ENCODE measurements around the gene ADD1. TPM values are rescaled to one million over a fixed set of nuclear protein-coding genes. Genes with fewer than 3 reads are reported as not detected.

ADD1 gene
- total and polyA plus RNA-seq, 2 experiments from 2014 or later: 175 to 219 TPM

DNA sequence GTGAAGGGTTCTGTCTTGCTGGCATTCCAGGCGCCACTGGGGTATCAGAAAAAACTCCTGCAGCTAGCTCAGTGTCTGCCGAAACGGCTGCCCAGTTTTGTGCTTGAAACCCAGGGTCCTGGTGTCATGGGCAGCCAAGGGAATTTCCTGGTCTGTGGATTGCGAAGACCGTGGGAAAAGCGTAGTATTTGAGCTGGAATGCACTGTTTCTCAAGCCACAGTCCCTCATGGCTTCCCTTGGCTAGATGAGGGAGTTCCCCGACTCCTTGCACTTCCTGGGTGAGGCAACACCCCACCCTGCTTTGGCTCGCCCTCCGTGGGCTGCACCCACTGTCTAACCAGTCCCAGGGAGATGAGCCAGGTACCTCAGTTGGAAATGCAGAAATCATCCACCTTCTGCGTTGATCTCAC lies 79.5 kb downstream of the ADD1 start:
- Histone ChIP-seq H3K4me2 (ENCODE audit: unreplicated experiment) (no peak overlapping the region), H3K27me3 (replicated peaks; ENCODE audit: insufficient read depth) (no peaks in the 10 kb centered on the region), H3K9me2 (ENCODE audit: insufficient read depth) (no peaks in the 10 kb centered on the region), H4K20me1 (ENCODE audit: insufficient read depth) (no peaks in the 10 kb centered on the region), H3K36me3 (ENCODE audit: low read depth) (peaks cover 8% of the 10 kb centered on the region; the same call in 1 of the 2 replicates), H3F3A (ENCODE audit: insufficient read depth) (no peaks in the 10 kb centered on the region), H3K9ac (no peak overlapping the region), H3K9me3 (ENCODE audit: low read depth) (no peaks in the 10 kb centered on the region), H3K4me3 (no peak overlapping the region), H2AFZ (no peak overlapping the region), H3K4me1 (ENCODE audit: insufficient read depth) (no peaks in the 10 kb centered on the region), H3K27ac (no peak overlapping the region), H3K79me2 (ENCODE audit: insufficient read depth) (peaks cover 74% of the 10 kb centered on the region)
- TF ChIP-seq EZH2phosphoT487 (IDR thresholded peaks at IDR 0.05; ENCODE audit: insufficient read depth, low read depth) (no peak), EZH2 (IDR thresholded peaks at IDR 0.05; ENCODE audit: insufficient read depth, poor library complexity, severe bottlenecking) (no peak)
- in situ Hi-C loops (cut with MboI): no loop called here
- 92 to 94% methylated on average over 9 to 10 of the region's 10 CpGs for WGBS, 2 experiments (ENCODE audit: low coverage in 1 of 2, low lambda C conversion rate in 2 of 2, missing lambda C conversion rate in 2 of 2)
- no peak for DNase-seq

- in situ Hi-C loops (cut with MboI): no loop called here
- Histone ChIP-seq H3K27ac (no peak overlapping the region), H3K36me3 (ENCODE audit: low read depth) (peaks cover 8% of the 10 kb centered on the region; the same call in 1 of the 2 replicates), H3K4me3 (no peak overlapping the region), H3K4me2 (ENCODE audit: unreplicated experiment) (no peak overlapping the region), H3K9ac (no peak overlapping the region), H3F3A (ENCODE audit: insufficient read depth) (no peaks in the 10 kb centered on the region), H3K9me3 (ENCODE audit: low read depth) (no peaks in the 10 kb centered on the region), H3K4me1 (ENCODE audit: insufficient read depth) (no peaks in the 10 kb centered on the region), H3K9me2 (ENCODE audit: insufficient read depth) (no peaks in the 10 kb centered on the region), H3K27me3 (replicated peaks; ENCODE audit: insufficient read depth) (no peaks in the 10 kb centered on the region), H2AFZ (no peak overlapping the region), H3K79me2 (ENCODE audit: insufficient read depth) (peaks cover 68% of the 10 kb centered on the region), H4K20me1 (ENCODE audit: insufficient read depth) (no peaks in the 10 kb centered on the region)
- no peak for TF ChIP-seq EZH2phosphoT487 (IDR thresholded peaks at IDR 0.05; ENCODE audit: insufficient read depth, low read depth)
- no peak for TF ChIP-seq EZH2 (IDR thresholded peaks at IDR 0.05; ENCODE audit: insufficient read depth, poor library complexity, severe bottlenecking)
- WGBS, 2 experiments (ENCODE audit: low coverage in 1 of 2, low lambda C conversion rate in 2 of 2, missing lambda C conversion rate in 2 of 2): 92 to 93% methylated on average over 16 of the region's 16 CpGs
- DNase-seq: no peak
Observed at GRCh38 chr4:2923668-2924173, 80.1 kb downstream of the ADD1 start.

GRCh38 chr4:2924286-2924685 lies 80.6 kb downstream of the ADD1 start:
- no peaks in the 10 kb centered on the region for H3K9me3 ChIP-seq (ENCODE audit: low read depth)
- DNase-seq: no peak
- in situ Hi-C loops (cut with MboI): no loop called here
- no peak overlapping the region for H3K9ac ChIP-seq
- peaks cover 2% of the 10 kb centered on the region; the same call in 1 of the 2 replicates for H3F3A ChIP-seq (ENCODE audit: insufficient read depth)
- H3K9me2 ChIP-seq (ENCODE audit: insufficient read depth): no peaks in the 10 kb centered on the region
- H3K4me3 ChIP-seq: no peak overlapping the region
- peaks cover 63% of the 10 kb centered on the region for H3K79me2 ChIP-seq (ENCODE audit: insufficient read depth)
- no peaks in the 10 kb centered on the region for H3K27me3 ChIP-seq (replicated peaks; ENCODE audit: insufficient read depth)
- no peak overlapping the region for H3K27ac ChIP-seq
- peaks cover 8% of the 10 kb centered on the region; the same call in 1 of the 2 replicates for H3K36me3 ChIP-seq (ENCODE audit: low read depth)
- 88 to 92% methylated on average over 6 to 7 of the region's 8 CpGs for WGBS, 2 experiments (ENCODE audit: low coverage in 1 of 2, low lambda C conversion rate in 2 of 2, missing lambda C conversion rate in 2 of 2)
- H3K4me2 ChIP-seq (ENCODE audit: unreplicated experiment): no peak overlapping the region
- no peaks in the 10 kb centered on the region for H3K4me1 ChIP-seq (ENCODE audit: insufficient read depth)
- H4K20me1 ChIP-seq (ENCODE audit: insufficient read depth): no peaks in the 10 kb centered on the region
- TF ChIP-seq EZH2 (IDR thresholded peaks at IDR 0.05; ENCODE audit: insufficient read depth, poor library complexity, severe bottlenecking) (no peak), EZH2phosphoT487 (IDR thresholded peaks at IDR 0.05; ENCODE audit: insufficient read depth, low read depth) (no peak)
- no peak overlapping the region for H2AFZ ChIP-seq

- no peaks in the 10 kb centered on the region for H4K20me1 ChIP-seq (ENCODE audit: insufficient read depth)
- in situ Hi-C loops (cut with MboI): no loop called here
- DNase-seq: no peak
- peaks cover 8% of the 10 kb centered on the region; the same call in 1 of the 2 replicates for H3F3A ChIP-seq (ENCODE audit: insufficient read depth)
- no peak overlapping the region for H3K9ac ChIP-seq
- no peaks in the 10 kb centered on the region for H3K9me3 ChIP-seq (ENCODE audit: low read depth)
- H3K27me3 ChIP-seq (replicated peaks; ENCODE audit: insufficient read depth): no peaks in the 10 kb centered on the region
- H3K9me2 ChIP-seq (ENCODE audit: insufficient read depth): no peaks in the 10 kb centered on the region
- H3K79me2 ChIP-seq (ENCODE audit: insufficient read depth): peaks cover 57% of the 10 kb centered on the region
- H3K4me3 ChIP-seq: no peak overlapping the region
- no peaks in the 10 kb centered on the region for H3K4me1 ChIP-seq (ENCODE audit: insufficient read depth)
- WGBS, 2 experiments (ENCODE audit: low coverage in 1 of 2, low lambda C conversion rate in 2 of 2, missing lambda C conversion rate in 2 of 2): 92 to 95% methylated on average over 7 of the region's 7 CpGs
- no peak for TF ChIP-seq EZH2 (IDR thresholded peaks at IDR 0.05; ENCODE audit: insufficient read depth, poor library complexity, severe bottlenecking)
- TF ChIP-seq EZH2phosphoT487 (IDR thresholded peaks at IDR 0.05; ENCODE audit: insufficient read depth, low read depth): no peak
- H3K36me3 ChIP-seq (ENCODE audit: low read depth): peaks cover 4% of the 10 kb centered on the region; the same call in 1 of the 2 replicates
- no peak overlapping the region for H3K4me2 ChIP-seq (ENCODE audit: unreplicated experiment)
- no peak overlapping the region for H2AFZ ChIP-seq
- H3K27ac ChIP-seq: no peak overlapping the region
Observed at GRCh38 chr4:2924765-2925301, 81.2 kb downstream of the ADD1 start.

Measured in GM23248 (cell line).